NB4 (cell line): ENCODE measurements around the gene ZNF488.

Source experiments
- DNase-seq: peaks from one replicate; pipeline ENCODE4 v3.0.0; 2010; ENCODE audit warnings: low read depth
- H3K4me3 ChIP-seq: one replicate; pipeline ENCODE4 v1.5.1; 2011; ENCODE audit warnings: mild to moderate bottlenecking, low read depth, low read length, moderate library complexity
- MYC ChIP-seq: IDR thresholded peaks from 2 replicates; pipeline ENCODE4 v1.6.1; 2011; ENCODE audit warnings: low read depth, low read length
- POLR2A ChIP-seq: IDR thresholded peaks from 2 replicates; pipeline ENCODE4 v1.6.1; 2011; ENCODE audit warnings: mild to moderate bottlenecking; ENCODE audit not compliant: insufficient read length; ENCODE audit errors: extremely low read depth
- TF ChIP-seq, protein P1 (sequence below): IDR thresholded peaks from one replicate; pipeline ENCODE4 v1.5.1; 2012; ENCODE audit warnings: low read depth, low read length
- TF ChIP-seq, protein P2 (sequence below): IDR thresholded peaks from 2 replicates; pipeline ENCODE4 v1.6.1; 2011; ENCODE audit warnings: low read depth, low read length

The ZNF488 gene

DNA sequence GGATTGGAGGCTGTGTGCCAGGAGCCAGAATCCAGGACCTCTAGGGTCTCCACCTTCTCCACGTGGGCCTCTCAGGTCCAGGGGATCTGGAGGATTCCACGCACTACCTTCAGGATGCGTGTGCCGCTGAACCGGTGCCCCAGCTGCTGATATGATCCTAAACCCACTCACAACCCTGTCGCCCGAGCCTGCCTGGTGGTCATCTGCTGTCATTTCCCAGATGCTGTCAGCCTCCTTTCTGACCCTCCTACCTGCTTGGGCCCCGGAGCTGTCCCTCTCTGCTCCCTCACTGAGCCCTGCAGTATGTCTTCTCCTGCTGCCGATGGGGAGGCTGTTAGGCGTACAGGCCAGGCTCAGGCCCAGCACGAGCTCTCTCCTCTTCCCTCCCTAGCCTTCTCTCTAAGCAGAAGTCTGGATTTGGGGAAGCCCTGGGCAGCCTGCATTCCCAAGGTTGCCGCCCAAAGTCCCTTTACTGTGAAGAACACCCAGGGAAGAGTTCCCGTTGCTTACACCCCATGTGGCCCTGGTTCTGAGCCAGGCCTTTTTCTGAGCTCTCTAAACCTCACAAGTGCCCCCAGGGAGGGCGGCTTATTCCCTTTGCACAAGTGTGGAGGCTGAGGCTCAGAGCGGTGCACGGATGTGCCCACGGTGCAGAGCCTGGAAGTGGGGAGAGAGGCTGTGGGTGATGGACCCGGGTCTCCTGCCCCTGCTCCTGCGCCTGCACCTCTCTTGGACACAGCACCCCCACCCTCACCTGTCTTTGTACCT is 30.8 kb upstream of the ZNF488 start:
- no peak for DNase-seq
- no peak overlapping the region for H3K4me3 ChIP-seq
- TF ChIP-seq, protein P1, sequence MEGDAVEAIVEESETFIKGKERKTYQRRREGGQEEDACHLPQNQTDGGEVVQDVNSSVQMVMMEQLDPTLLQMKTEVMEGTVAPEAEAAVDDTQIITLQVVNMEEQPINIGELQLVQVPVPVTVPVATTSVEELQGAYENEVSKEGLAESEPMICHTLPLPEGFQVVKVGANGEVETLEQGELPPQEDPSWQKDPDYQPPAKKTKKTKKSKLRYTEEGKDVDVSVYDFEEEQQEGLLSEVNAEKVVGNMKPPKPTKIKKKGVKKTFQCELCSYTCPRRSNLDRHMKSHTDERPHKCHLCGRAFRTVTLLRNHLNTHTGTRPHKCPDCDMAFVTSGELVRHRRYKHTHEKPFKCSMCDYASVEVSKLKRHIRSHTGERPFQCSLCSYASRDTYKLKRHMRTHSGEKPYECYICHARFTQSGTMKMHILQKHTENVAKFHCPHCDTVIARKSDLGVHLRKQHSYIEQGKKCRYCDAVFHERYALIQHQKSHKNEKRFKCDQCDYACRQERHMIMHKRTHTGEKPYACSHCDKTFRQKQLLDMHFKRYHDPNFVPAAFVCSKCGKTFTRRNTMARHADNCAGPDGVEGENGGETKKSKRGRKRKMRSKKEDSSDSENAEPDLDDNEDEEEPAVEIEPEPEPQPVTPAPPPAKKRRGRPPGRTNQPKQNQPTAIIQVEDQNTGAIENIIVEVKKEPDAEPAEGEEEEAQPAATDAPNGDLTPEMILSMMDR = no peak
- TF ChIP-seq, protein P2, sequence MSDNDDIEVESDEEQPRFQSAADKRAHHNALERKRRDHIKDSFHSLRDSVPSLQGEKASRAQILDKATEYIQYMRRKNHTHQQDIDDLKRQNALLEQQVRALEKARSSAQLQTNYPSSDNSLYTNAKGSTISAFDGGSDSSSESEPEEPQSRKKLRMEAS = no peak
- TF ChIP-seq MYC = no peak
- TF ChIP-seq POLR2A = no peak

DNA sequence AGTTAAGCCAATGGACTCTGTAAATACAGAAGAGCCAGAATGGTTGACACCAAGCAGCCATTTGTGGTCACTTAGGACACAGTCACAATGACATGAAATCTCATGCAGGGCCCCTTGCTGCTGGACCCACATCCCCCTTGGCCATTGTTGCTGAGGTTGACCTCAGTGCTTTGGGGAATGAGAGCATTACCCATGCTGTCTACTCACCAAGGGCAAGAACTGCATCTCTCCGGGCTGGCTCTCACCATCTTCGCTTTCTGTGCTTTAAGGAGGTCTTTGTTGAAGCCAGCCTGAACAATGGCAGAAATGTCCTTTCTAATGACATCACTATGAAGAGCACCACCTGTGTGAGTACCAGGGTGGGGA is 30.1 kb upstream of the ZNF488 start:
- no peak for TF ChIP-seq POLR2A
- no peak for TF ChIP-seq MYC
- TF ChIP-seq, protein P2 = no peak
- TF ChIP-seq, protein P1 = no peak
- no peak for DNase-seq
- no peak overlapping the region for H3K4me3 ChIP-seq

DNA sequence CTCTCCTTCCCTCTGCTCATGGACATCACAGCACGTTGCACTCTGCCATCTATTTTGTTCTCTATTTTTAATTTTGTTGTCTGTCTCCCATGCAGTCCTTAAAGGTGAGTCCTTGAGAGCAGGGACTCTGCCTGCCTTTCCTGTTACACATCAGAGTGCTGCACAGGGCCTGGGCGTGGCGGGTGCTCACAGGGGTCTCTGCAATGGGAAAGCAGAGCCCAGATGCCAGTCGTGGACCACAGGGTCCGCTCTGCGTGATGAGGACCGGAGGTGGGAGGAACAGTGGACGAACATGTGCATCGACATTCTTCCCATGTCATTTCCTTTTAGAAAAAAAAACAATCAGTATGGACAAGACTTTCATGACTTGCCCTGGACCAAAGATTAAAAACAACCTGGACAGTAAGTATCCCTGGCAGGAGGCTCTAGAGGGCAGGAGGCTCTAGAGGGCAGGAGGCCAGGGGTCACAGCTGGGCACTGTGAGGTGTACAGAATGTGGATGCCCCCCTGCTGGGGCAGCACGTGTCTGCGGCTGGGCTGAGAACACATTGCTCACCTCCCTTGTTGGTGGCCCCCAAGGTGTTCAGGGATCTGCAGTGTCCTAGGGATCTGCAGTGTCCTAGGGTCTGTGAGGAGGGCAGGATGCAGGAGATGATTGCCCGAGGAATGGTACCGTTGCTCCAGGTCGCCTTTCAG is 29.6 kb upstream of the ZNF488 start:
- no peak overlapping the region for H3K4me3 ChIP-seq
- no peak for TF ChIP-seq MYC
- no peak for DNase-seq

DNA sequence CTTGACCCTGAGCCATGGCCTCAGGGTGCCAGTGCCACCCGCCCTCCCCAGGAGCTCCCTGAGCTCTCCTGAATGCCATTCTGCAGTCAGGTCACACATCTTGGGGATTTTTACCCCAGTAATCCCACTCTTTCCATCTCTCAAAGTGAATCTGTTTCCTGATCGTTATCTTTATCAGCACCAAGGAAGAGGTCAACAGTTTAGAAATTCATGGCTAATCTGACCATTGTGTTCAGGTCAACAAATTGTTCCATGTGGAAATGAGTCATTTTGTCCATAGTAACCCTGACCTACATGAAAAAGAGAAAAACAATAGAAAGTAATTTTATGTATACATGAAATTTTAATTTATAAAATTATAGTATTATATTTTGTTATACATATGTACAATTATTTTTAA is 28.8 kb upstream of the ZNF488 start:
- DNase-seq = no peak
- TF ChIP-seq, protein P1 = no peak
- no peak for TF ChIP-seq MYC
- no peak for TF ChIP-seq POLR2A
- TF ChIP-seq, protein P2 = no peak
- no peak overlapping the region for H3K4me3 ChIP-seq

DNA sequence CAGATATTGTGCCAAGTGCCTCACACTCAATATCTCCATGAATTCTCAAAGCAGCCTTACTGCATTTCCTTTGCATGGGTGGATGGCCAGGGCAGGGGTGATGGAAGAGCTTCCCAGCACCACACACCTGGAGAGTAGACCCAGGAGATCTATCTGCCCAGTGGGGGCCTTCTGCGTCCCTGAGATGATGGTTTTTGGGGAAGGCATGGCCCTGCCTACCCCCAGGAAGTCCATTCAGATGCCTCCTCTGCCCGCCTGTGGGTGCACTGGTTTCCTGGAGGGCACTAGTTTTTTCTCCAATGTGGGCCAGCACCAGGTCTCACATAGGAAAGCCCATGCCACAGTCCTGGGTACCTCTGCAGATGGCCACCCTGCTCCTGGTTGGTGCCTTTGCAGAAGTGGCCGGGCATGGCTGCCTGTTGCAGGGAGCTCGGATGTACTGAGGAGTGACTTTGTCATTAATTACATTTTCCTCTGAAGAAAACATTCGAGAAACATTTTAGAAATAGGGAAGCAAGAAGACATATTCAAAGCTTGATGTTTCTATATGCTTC is 28.2 kb upstream of the ZNF488 start:
- DNase-seq = no peak
- no peak overlapping the region for H3K4me3 ChIP-seq
- TF ChIP-seq, protein P1 = no peak
- TF ChIP-seq POLR2A (no peak), MYC (no peak)
- TF ChIP-seq, protein P2 = no peak

DNA sequence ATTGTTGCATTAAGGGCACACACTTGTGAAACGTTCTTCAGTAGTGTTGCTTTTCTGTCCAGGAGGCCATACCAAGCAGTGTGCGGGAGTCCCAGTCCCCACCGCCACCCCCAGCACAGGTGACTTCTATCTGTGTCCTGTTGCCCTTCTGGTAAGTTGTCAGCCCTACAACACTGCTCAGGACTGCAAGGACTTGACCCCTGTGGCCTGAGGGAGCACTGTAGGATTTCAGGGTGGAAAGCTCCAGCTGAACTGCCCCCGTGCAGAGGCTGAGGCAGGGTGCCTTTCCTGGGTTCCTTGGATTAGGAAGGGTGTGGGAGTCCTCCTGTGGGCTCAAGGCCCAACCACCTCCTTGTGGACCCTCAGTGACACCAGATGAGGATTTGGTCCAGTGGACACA is 26.8 kb upstream of the ZNF488 start:
- DNase-seq = no peak
- no peak overlapping the region for H3K4me3 ChIP-seq
- no peak for TF ChIP-seq MYC
- TF ChIP-seq, protein P2 = no peak
- TF ChIP-seq, protein P1 = no peak
- TF ChIP-seq POLR2A = no peak
